ENCODE results near the gene BCAS1.

Gene BCAS1

DNA sequence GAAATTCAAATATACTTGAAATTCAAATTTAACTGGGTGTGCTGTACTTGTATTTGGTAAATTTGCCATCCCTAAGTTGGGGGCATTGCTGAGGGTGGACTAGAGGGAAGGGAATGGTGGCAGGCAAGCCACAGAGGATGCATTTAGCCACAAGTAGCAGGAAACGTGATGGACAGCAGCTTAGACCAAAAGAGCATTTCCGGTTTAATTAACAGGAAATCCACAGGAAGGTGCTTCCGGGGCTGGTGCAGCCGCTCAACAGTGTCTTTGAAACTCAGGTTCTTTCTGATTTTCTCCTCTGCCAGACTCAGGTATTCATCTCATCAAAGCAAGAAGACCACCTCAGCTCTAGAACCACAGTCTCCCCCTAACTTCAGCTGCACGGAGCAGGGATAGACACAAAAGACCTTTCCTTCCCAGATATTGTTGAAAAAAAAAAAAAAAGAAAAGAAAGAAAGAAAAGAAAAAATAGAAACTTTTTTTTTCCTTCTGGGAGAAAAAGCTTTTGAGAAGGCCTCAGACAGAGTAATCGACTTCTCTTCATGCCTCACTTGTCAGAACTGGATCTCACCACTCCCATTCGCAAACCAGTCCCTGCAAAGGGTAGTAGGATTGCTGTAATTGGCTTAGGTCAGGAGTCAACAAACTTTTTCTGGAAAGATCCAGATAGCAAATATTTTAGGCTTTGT, 8.0 kb upstream of the BCAS1 start:
- DNase-seq (ENCODE audit: low read depth in 2 of 2): peak in 1 of 2 donors; percentile 6

DNA sequence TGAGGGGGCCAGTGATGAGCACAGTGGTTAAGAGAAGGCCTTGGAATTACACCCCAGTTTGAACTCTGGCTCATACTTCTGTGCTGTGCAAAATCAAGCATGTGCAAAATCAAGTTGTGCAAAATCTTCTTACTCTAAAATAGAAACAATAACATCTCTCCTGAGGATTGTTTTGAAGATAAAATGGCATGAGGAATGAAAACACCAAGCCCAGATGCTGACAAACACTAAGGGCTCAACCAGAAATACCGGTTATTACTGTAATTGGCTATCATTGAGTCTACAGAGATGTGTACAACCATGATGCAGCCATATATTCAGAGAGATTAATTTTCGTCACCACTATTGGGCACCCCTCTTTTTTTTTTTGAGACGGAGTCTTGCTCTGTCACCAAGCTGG, 5.9 kb upstream of the BCAS1 start:
- DNase-seq (ENCODE audit: low read depth in 2 of 2): no peak

DNA sequence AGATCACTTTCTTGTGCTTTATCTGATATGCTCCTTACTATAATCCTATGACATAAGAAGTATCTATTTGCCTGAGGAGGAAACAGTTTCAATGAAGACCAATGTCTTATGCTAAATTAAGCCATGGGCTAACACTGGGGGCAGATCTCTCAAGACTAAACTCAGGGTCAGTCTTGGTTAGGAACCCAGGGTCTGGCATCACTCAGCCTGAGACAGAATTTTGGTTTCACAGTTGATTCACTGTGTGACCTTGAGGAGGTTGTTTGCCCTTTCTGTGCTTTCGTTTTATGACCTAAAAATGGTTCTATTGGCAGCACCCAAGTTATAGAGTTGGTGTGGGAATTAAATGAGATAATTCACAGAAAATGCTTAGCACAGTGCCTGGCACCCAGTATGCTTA, 4.9 kb upstream of the BCAS1 start:
- no peak for DNase-seq (ENCODE audit: low read depth in 2 of 2)

DNA sequence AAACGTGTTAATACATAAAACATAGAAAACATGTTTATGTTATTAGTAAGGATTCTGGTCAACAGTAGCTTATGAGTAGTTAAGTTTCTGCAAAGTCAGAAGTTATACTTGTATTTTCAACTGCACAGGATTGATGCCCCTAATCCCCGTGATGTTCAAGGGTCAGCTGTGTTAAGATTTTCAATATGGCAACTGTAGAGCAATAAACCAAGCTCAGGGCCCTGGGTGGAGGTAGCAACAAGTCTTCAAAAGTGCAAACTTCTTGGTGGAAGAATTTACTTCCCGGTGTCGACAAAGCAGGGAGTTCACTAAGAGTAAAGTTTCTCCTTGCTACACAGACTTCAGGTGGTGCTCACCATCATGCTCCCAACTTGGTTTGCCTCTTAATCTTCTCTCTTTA, 4.1 kb upstream of the BCAS1 start:
- no peak for DNase-seq (ENCODE audit: low read depth in 2 of 2)

DNA sequence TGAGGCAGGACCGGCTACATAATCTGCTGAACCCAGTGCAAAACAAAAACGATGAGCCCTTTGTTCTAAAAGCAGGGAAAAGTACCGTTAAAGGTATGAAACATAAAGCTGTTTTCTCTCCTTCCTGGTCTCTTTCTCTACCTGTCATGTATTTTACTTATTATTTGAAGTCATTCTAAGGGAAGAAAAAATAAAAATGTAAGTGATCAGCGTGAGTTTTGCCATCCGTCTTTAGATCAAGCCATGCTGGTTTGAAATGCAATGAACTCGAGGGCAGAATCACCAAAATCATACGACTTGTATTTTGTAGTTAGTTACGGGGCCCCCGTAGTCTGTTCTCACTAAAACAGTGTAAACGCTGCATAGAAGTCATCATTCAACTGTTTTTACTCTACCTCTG, 2.9 kb upstream of the BCAS1 start:
- DNase-seq (ENCODE audit: low read depth in 2 of 2): no peak

- no peak for DNase-seq (ENCODE audit: low read depth in 2 of 2)
Measured at GRCh38 chr20:54069501-54069971, 858 bp downstream of the BCAS1 start.

GRCh38 chr20:54068966-54069365, 1.4 kb downstream of the BCAS1 start:
- DNase-seq (ENCODE audit: low read depth in 2 of 2): no peak

- DNase-seq (ENCODE audit: low read depth in 2 of 2): no peak
Measured at GRCh38 chr20:54068495-54068894, 1.9 kb downstream of the BCAS1 start.

DNA sequence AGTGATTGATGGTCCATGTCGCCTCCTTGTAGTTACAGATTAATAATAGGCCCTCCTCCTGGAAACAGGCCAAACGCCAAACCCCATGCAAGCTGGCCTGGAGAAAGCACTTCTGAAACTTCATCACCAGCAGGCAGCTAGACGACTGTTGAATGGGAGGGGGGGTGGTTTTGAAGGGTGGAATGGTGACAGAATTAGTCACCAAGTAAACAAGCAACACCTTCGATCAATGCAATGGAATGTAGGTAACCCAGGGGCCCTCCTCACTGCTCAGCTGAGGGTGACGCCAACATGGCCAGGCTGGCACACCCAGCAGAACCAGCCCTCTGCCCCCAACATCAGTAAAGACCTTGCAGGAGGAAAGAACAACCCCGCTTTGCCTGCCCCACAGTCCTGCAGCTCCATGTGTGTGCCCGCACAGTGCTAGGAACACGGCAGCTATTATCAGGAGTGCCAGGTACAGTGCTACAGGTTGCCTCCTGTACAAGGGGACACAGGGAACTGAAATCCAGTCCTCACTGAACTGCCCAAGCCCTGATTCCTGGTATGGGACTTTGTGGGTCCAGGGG, 2.7 kb downstream of the BCAS1 start:
- DNase-seq (ENCODE audit: low read depth in 2 of 2): no peak

DNA sequence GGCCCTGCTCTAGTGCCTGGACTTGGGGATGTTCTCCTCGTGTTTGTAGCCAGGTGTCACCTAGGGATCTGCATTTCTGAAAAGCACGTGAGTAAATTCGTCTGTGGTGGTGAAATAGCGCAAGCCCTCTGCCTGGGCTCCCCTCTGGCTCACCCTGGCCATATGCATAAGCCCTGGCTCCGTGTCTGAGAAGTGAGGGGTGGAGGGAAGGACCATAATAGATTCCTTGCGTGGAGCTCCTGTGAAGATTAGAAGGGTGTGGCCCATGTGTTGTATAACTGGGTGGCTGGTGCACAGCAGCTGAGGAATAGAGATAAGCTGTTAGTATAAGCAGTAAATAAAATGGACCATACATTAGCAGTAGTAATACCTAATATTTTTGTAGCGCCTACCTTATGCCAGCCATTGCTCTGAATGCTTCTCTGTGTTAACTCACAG, 4.8 kb downstream of the BCAS1 start:
- no peak for DNase-seq (ENCODE audit: low read depth in 2 of 2)

DNA sequence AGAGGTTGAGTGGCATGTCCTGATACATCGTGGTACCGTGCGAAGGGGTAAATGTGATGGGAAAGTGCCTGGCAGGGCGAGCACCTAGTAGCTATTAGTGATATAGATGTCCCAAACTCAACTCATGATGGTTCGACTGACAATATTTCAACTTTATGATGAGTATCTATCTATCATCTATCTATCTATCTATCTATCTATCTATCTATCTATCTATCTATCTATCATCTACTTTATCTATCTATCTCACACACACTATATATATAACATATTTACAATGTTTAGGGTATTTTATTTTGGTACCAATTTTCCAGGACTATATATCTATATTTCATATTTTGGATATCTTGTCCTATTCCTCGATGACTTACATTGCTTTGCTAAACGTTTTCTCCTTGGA, 5.5 kb downstream of the BCAS1 start:
- DNase-seq (ENCODE audit: low read depth in 2 of 2): no peak

- DNase-seq (ENCODE audit: low read depth in 2 of 2): peak in 1 of 2 donors; percentile 12
Measured at GRCh38 chr20:54063992-54064676, 6.3 kb downstream of the BCAS1 start.

GRCh38 chr20:54063580-54063979, 6.8 kb downstream of the BCAS1 start:
- DNase-seq (ENCODE audit: low read depth in 2 of 2): no peak

DNA sequence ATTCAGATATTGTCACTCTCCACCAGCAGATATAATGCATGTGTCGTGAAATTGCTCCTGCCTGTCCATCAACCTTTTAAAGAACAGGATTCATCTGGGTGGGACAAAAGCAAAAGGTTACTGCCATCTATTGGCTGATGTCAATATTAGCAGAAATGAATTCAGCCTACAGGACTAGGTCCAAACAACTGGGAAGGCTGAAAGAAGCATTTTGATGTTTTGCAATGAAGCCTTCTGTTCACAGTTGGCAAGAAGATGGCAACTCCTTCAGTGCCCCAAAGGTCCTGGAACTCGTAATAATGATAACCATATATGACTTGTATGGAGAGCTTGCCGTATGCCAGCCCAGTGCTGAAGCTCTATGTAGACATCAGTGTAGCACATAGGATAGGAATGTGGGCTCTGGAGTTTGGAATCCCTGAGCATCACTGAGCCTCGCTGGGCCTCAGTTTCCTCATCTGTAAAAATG, 7.5 kb downstream of the BCAS1 start:
- no peak for DNase-seq (ENCODE audit: low read depth in 2 of 2)

GRCh38 chr20:54061101-54061881, 9.1 kb downstream of the BCAS1 start:
- no peak for DNase-seq (ENCODE audit: low read depth in 2 of 2)

- DNase-seq (ENCODE audit: low read depth in 2 of 2): no peak
Measured at GRCh38 chr20:54059691-54060364, 10.6 kb downstream of the BCAS1 start.

DNA sequence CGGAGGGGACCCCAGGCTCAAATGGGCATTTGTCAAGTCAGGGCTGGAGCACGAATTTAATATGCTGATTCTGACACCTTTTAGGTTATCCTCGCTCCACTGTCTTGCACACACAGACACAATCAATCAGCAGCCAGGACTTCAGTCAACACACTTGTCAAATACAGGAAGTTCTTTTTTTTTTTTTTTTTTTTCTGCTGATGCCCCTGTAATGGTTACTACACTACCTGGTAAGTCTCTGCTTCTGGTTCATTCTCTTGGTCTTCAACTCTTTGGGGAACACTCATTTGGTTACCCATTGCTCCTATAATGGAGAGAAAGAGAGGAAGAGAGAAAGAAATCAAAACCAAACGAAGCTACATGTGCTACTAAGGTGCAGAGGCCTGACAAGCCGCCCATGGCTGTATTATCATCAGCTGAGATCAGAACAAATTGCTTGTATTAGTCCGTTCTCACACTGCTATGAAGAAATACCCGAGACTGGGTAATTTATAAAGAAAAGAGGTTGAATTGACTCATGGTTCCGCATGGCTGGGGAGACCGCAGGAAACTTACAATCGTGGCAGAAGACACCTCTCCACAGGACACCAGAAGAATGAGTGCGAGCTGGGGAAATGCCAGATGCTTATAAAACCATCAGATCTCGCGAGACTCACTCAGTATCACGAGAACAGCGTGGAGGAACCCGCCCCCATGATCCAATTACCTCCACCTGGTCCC, 11.8 kb downstream of the BCAS1 start:
- no peak for DNase-seq (ENCODE audit: low read depth in 2 of 2)

DNA sequence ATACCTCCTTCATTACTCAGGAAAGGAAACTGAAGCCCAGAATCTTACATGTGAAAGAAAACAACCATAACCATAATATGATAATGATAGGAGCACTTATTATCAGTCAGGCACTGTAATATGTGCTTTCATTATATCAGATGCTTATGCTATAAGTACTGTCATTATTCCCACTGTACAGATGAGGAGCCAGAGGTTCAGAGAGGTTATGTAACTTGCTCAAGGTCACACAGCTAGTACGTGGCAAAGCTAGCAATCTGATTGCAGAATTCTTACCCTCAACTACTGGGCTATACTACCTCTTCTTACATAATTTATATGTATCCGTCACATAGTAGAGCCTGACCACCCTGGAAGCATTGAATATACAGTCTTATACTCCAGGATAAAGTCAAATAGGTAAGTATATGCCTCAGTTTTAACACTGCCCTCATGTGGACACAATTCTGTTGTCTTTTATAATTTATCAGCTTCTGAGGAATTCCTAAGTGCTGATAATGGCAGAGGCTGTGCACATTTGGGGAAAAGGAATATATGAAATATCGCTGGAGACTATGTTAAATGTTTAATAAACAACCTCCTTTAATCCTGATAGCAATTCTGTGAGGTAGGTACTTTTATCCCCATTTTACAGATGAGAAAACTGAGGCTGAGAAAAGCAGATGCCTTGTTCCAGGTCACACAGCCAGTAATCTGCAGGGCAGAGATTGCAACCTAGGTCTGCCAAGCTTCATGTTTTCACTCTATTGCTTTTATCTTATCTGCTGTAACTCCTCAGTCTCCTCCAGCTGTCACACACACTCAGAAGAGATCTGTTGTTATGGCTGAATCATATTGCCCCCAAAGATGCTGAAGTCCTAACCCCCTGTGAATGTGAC, 13.4 kb downstream of the BCAS1 start:
- DNase-seq (ENCODE audit: low read depth in 2 of 2): no peak

DNA sequence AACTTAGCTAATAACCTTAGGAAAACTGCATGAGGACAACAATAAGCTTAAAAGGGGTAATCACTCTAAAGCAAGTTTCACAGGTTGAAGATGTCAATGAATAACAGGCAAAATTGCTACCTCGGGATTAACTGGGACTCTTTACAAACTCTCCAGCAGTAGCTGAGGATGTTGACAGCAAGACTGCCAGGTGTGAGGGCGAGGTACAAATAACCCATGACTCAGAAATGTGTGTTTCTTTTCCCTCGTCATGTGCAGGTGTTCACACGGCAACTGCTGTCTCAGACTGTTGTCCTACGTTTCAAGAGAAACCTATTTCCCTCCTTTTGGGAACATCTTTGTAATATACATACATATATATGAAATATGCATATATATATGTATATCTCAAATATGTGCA, 15.9 kb downstream of the BCAS1 start:
- DNase-seq (ENCODE audit: low read depth in 2 of 2): no peak

GRCh38 chr20:54051068-54051467, 19.3 kb downstream of the BCAS1 start:
- DNase-seq (ENCODE audit: low read depth in 2 of 2): no peak
